ENCODE measurements around the gene ADGRG1.

Gene ADGRG1

GRCh38 chr16:57606147-57606846 is 22.1 kb upstream of the ADGRG1 start:
- DNase-seq = no peak

GRCh38 chr16:57606847-57607501 is 21.5 kb upstream of the ADGRG1 start:
- DNase-seq = no peak

- DNase-seq = no peak
These were observed 20.6 kb upstream of the ADGRG1 start for GRCh38 chr16:57607676-57608461.

DNA sequence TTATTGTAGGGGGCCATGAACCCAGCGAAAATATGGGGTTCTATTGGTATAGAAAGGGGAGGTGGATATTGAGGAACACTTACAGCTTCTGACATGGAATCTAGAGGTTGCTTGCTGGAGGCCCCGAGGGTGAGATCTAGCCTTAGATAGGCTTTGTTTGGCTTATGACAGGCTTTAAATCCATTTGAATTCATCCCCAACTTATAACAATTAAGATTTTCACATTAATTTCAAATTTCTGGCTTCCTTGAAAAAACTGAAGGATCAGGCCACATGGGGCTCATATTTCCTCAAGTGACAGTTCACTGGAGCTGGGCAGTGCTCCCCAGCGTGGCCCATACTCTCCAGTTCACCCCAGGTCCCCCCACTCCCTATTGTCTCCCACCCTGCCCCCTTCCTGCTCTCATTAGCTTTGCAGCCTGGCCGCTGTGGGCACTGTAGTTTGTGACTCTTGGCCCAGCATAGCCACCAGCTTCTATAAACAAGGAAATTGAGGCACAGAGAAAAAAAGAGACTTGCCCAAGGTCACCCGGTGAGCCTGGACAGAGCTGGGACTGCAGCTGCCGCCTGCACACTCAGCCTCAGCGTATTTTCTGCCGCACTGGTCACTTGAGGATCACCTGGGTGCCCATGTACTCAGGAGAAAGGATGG is 19.8 kb upstream of the ADGRG1 start:
- no peak for DNase-seq

DNA sequence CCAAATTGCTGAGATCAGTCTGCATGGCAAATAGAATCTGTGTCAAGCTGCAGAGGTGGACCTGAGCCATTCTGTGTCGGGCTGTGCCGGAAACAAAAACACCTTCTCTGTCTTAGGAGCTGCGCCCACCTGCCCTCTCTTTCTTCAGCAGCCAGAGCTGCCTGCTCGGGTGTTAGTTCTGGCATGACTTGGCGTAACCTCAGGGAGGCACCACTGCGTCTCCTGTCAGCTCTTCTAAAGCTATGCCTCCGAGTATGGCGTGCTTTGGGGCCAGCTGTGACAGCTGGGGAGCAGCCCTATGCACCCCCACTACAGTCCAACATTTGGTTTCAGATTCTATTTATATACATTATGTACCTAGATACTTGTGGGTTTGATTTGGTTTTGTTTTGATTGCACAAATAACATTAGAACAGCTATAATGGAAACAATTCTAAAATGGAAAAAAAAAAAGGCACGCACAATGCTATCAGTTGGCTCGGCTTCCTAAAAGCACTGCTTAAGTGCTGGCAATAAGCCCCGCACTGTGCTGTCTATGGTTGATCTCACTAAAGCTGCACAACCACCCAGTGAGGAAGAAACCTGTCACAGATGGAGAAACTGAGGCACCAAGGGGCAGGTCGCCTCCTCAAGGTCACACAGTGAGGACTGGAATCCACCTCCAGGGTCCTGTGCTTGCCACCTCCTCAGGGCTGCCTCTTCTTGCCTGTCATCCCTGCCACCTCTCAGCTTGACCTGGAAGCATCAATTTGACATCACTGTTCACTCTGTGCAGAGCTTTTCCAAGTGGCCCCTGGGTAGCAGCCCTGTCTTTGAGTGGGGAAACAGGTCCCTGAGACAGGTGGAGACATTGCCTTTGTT is 18.7 kb upstream of the ADGRG1 start:
- no peak for DNase-seq

GRCh38 chr16:57610611-57611010 is 17.8 kb upstream of the ADGRG1 start:
- no peak for DNase-seq

- DNase-seq = no peak
These were observed 17.2 kb upstream of the ADGRG1 start for GRCh38 chr16:57611181-57611580.

GRCh38 chr16:57611706-57612105 is 16.7 kb upstream of the ADGRG1 start:
- DNase-seq = no peak

DNA sequence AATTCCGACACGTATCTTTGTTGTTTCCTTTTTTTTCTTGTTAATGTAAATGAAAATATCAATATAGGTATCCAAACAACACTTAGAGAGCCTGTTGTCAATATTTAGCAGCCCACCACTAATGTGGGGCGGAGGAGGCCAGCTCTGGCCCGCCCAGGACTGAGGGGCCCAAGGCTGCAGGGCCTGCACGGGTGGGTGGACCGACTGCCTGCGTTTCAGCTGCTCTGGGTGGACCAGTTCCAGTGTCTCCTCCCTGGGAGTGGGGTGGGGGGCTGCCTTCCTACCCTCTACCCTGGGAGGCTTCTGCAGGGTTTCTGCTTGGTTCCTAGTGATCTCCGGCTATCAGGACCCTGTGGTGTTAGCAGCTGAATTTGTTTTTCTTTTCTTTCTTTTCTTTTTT is 15.9 kb upstream of the ADGRG1 start:
- no peak for DNase-seq

GRCh38 chr16:57613514-57613913 is 14.9 kb upstream of the ADGRG1 start:
- no peak for DNase-seq

DNA sequence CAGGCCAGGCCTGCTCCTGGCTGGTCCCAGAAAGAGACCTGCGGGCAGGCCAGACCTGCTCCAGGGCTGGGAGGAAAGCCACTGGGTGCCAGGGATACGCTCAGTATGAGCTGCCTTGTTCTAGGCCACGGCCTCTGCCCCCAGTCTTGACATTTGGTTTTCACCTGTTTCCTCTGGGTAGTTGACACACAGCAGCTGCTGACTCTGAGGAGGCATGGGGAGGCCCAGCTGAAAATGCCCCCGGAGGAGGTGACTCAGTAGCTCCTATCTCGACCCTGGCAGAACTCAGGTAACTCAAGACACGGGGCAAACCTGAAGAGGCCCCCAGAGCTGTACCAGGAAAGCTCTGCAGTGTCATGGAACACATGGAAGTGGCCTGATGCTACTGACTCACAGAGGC is 13.9 kb upstream of the ADGRG1 start:
- no peak for DNase-seq

GRCh38 chr16:57614944-57615343 is 13.5 kb upstream of the ADGRG1 start:
- no peak for DNase-seq

DNA sequence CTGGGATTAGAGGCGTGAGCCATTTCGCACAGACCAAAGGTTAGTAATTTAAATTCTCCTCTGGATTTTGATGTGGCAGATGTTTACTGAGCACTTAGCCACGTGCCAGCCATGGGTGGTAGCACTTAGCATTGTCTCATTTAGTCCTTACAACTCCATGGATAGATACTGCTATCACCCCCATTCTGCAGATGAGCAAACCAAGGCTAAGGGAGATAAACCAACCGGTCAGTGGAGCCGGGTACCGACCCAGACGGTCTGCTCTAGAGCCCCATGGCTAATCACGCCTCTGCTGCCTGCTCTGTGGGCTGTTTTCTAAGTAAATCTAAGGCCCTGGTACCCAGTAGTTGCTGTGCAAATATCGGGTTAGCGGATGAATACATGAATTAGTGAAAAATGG is 12.6 kb upstream of the ADGRG1 start:
- no peak for DNase-seq

- no peak for DNase-seq
These were observed 12.2 kb upstream of the ADGRG1 start for GRCh38 chr16:57616241-57616640.

- DNase-seq = no peak
These were observed 11.6 kb upstream of the ADGRG1 start for GRCh38 chr16:57616876-57617275.

GRCh38 chr16:57617604-57618111 is 10.8 kb upstream of the ADGRG1 start:
- DNase-seq = no peak

DNA sequence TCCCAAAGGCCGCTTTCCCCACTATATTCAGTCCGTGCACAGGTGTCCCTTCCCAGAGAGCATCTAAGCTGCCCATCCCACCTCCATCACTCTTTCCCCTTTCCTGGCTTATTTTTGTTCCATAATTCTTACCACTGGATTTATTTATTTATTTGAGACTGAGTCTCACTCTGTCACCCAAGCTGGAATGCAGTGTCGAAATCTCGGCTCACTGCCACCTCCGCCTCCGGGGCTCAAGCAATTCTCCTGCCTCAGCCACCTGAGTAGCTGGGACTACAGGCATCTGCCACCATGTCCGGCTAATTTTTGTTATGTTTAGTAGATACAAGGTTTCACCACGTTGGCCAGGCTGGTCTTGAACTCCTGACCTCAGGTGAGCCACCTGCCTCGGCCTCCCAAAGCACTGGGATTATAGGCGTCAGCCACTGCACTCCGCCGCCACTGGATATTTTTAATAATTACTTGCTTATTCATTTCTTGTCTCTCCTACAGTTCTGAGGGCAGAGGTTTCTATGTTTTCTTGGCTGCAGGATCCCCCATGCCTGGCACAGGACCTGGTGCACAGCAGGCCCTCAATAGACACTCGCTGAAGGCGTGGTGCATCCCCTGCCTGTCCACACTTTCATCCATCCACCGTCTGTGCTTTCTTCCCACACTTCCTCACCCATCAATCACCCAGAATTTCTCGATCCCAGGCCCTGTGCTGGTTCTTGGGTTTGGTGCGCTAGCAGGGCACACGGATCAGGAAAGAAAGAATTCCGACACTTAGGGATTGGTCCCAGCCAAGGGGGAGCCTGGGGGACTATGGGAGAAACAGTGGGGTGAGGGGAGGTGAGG is 9.9 kb upstream of the ADGRG1 start:
- DNase-seq = no peak

DNA sequence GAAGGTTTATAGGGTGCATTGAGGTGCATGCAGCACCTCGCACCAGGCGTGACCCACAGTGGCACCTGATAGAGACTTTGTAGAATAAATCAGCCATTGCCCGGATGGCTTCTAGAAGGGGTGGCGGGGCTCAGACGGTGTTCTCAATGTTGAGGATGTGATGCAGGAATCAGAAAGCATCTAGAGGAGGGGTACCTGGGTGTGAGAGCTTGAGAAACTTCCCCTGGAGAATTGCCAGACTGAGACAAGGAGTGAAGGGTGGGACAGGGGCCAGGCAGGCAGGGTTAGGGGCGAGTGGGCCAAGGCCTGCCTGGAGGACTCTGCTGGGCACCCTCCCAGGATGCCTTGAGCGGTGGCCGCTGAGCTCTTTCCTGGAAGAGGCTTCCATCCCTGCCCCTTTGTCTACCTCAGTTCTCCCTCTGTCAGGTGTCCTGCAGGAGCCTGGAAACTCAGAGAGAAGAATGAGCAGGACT is 9.3 kb upstream of the ADGRG1 start:
- DNase-seq = no peak

DNA sequence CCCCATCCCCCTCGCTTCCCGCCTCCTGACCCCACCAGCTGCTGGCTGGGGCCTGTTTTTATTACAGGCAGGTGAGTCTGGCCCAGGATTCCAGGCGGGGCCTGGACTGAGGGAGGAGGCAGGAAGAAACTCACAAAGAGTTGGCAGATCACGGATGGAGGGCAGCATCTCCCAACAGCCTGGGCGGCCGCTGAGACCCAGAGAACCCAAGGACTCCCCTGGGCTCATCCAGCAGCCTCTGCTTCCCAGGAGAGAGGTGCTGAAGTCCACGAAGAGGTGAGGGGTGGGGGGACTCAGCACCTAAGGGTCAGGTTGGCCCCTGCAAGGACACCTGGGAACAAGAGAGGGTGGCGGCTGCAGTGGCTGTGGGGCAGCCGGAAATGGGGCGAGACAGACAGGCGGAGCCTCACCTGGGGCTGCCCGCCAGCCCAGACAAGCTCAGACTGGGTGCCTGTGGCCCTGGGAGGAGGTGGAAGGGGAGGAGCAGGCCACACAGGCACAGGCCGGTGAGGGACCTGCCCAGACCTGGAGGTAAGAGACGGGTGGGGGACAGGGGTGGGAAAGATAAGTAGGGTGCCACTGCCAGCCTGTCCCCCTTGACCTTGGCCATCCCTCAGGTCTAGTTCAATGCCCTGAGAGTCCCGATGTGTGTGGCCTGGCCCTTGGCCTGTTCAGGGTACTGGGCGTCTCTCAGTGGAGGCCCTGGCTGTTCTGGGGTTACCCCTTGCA is 8.7 kb upstream of the ADGRG1 start:
- DNase-seq = no peak
